Measurements from ENCODE around the gene GANAB. TPM values are rescaled to one million over a fixed set of nuclear protein-coding genes. Genes with fewer than 3 reads are reported as not detected.

GANAB gene
- polyA plus RNA-seq, 3 donors = 99.7 to 116 (median 109) TPM

GRCh38 chr11:62592989-62593421 lies 53.4 kb downstream of the GANAB start:
- Histone ChIP-seq H3K27ac (ENCODE audit: low read depth in 1 of 2, low read length in 2 of 2) (peak overlapping the region; percentile 91 to 96), H3K27me3 (ENCODE audit: control insufficient read depth in 2 of 2, insufficient read depth in 2 of 2, low read length in 2 of 2) (no peaks in the 10 kb centered on the region), H4K20me1 (ENCODE audit: insufficient read depth, low read length) (peaks cover 39% of the 10 kb centered on the region), H2AFZ (ENCODE audit: insufficient read depth, low read depth, low read length, poor library complexity, severe bottlenecking) (no peak overlapping the region), H3K4me1 (ENCODE audit: control insufficient read depth in 1 of 2, insufficient read depth in 2 of 2, low read length in 2 of 2) (peaks cover 31 to 50% of the 10 kb centered on the region in 2 donors), H3K9me3 (replicated peaks in 1 of 2; ENCODE audit: control insufficient read depth in 1 of 2, insufficient read depth in 1 of 2, low read length in 2 of 2) (no peaks in the 10 kb centered on the region), H3K9ac (ENCODE audit: insufficient read depth, low read length, poor library complexity, severe bottlenecking) (no peak overlapping the region), H3K36me3 (replicated peaks in 1 of 2; ENCODE audit: control insufficient read depth in 1 of 2, insufficient read depth in 2 of 2, low read length in 2 of 2) (peaks cover 49 to 56% of the 10 kb centered on the region in 2 donors), H3K4me3 (replicated peaks in 1 of 3; ENCODE audit: low read depth in 2 of 3, low read length in 3 of 3) (peak overlapping the region in 1 of 3 experiments; percentile 98), H3K4me2 (replicated peaks; ENCODE audit: extremely low read depth, low read length, poor library complexity, severe bottlenecking) (peak overlapping the region; percentile 90), H3K79me2 (ENCODE audit: insufficient read depth, low read length) (peaks cover 31% of the 10 kb centered on the region)
- intact Hi-C loops (cut with micrococcal nuclease) = loop anchor here (5.0 to 10.0 kb wide), 4 partner anchors 59 to 272 kb away; partner anchors contain the start of genes BSCL2 (in 2 of the 2), GNG3 (in 2 of the 2), INTS5 (in 1 of the 2) and TMEM179B (in 1 of the 2)
- TF ChIP-seq CTCF (IDR thresholded peaks at IDR 0.05) = no peak
- Mint-ChIP-seq H3K27ac (peak overlapping the region in 6 of 7 donors; percentile 95 to 99 (median 98)), H3K4me1 (peaks cover 43% of the 10 kb centered on the region), H3K27me3 (ENCODE audit: low read depth in 3 of 3) (peaks cover 0 to 2% (median 0%) of the 10 kb centered on the region in 3 donors), H3K36me3 (peaks cover 54 to 64% of the 10 kb centered on the region in 2 donors), H3K9me3 (peaks cover 0 to 2% (median 0%) of the 10 kb centered on the region in 7 donors), H3K4me3 (no peak overlapping the region)
- 81% methylated on average over 4 of the region's 8 CpGs for WGBS (ENCODE audit: insufficient coverage)
- DNase-seq = no peak

- Histone ChIP-seq H3K9me3 (replicated peaks in 1 of 2; ENCODE audit: control insufficient read depth in 1 of 2, insufficient read depth in 1 of 2, low read length in 2 of 2) (no peaks in the 10 kb centered on the region), H3K36me3 (replicated peaks in 1 of 2; ENCODE audit: control insufficient read depth in 1 of 2, insufficient read depth in 2 of 2, low read length in 2 of 2) (peaks cover 47 to 56% of the 10 kb centered on the region in 2 donors), H3K79me2 (ENCODE audit: insufficient read depth, low read length) (peaks cover 24% of the 10 kb centered on the region), H2AFZ (ENCODE audit: insufficient read depth, low read depth, low read length, poor library complexity, severe bottlenecking) (peak overlapping the region; percentile 94), H3K9ac (ENCODE audit: insufficient read depth, low read length, poor library complexity, severe bottlenecking) (peak overlapping the region; percentile 86), H4K20me1 (ENCODE audit: insufficient read depth, low read length) (peaks cover 31% of the 10 kb centered on the region), H3K27ac (ENCODE audit: low read depth in 1 of 2, low read length in 2 of 2) (peak overlapping the region; percentile 91 to 96), H3K27me3 (ENCODE audit: control insufficient read depth in 2 of 2, insufficient read depth in 2 of 2, low read length in 2 of 2) (no peaks in the 10 kb centered on the region), H3K4me1 (ENCODE audit: control insufficient read depth in 1 of 2, insufficient read depth in 2 of 2, low read length in 2 of 2) (peaks cover 27 to 43% of the 10 kb centered on the region in 2 donors), H3K4me2 (replicated peaks; ENCODE audit: extremely low read depth, low read length, poor library complexity, severe bottlenecking) (peak overlapping the region; percentile 90), H3K4me3 (replicated peaks in 1 of 3; ENCODE audit: low read depth in 2 of 3, low read length in 3 of 3) (peak overlapping the region; percentile 47 to 98 (median 60))
- peaks cover 0 to 2% (median 0%) of the 10 kb centered on the region in 7 donors for H3K9me3 Mint-ChIP-seq
- H3K27me3 Mint-ChIP-seq (ENCODE audit: low read depth in 3 of 3) = peaks cover 0 to 2% (median 0%) of the 10 kb centered on the region in 3 donors
- WGBS (ENCODE audit: insufficient coverage) = 1% methylated on average over 14 of the region's 17 CpGs
- peak overlapping the region; percentile 95 to 99 (median 98) for H3K27ac Mint-ChIP-seq
- H3K4me1 Mint-ChIP-seq = peaks cover 36% of the 10 kb centered on the region
- peak overlapping the region; percentile 90 to 92 for H3K4me3 Mint-ChIP-seq
- peak in 1 of 3 donors; percentile 16 for DNase-seq
- H3K36me3 Mint-ChIP-seq = peaks cover 51 to 59% of the 10 kb centered on the region in 2 donors
- intact Hi-C loops (cut with micrococcal nuclease) = loop anchor here (5.0 to 10.0 kb wide), 4 partner anchors 60 to 273 kb away; partner anchors contain the start of genes BSCL2 (in 2 of the 2), GNG3 (in 2 of the 2), INTS5 (in 1 of the 2) and TMEM179B (in 1 of the 2)
- TF ChIP-seq CTCF (IDR thresholded peaks at IDR 0.05) = no peak
Measured at GRCh38 chr11:62592146-62592815, 54.1 kb downstream of the GANAB start.
